Upper lobe of left lung (tissue), 6 donors: ENCODE data around the gene VAV1. TPM values are rescaled to one million over a fixed set of nuclear protein-coding genes. Genes with fewer than 3 reads are reported as not detected.

Experiments
- ATAC-seq, 2 donors: fragments of 200-7000 bp; cut with Tn5 transposase; one replicate each; pipeline ENCODE4 v1.9.1; 2022; ENCODE audit warnings: mild to moderate bottlenecking in 2 of 2, moderate library complexity in 2 of 2; ENCODE audit not compliant: low FRiP score in 2 of 2
- DNase-seq, 2 donors: peaks; one replicate each; pipeline ENCODE4 v3.0.0-alpha.2; 2019 to 2020
- H3K27ac ChIP-seq, 4 donors: fragments of 200-600 bp; sonication (generic); one replicate each; pipeline ENCODE4 v1.5.1; 2016 to 2019
- H3K27me3 ChIP-seq, 4 donors: fragments of 200-600 bp; sonication (generic); one replicate each; pipeline ENCODE4 v1.5.1; 2017 to 2019
- H3K36me3 ChIP-seq, 4 donors: fragments of 200-600 bp; sonication (generic); one replicate each; pipeline ENCODE4 v1.5.1; 2016 to 2019
- H3K4me1 ChIP-seq, 4 donors: fragments of 200-600 bp; sonication (generic); one replicate each; pipeline ENCODE4 v1.5.1; 2018 to 2019
- H3K4me3 ChIP-seq, 4 donors: fragments of 200-600 bp; sonication (generic); one replicate each; pipeline ENCODE4 v1.5.1; 2017 to 2019; ENCODE audit warnings: mild to moderate bottlenecking in 2 of 4, moderate library complexity in 1 of 4
- H3K9me3 ChIP-seq, 4 donors: fragments of 200-600 bp; sonication (generic); one replicate each; pipeline ENCODE4 v1.5.1; 2018 to 2019
- CTCF ChIP-seq, 6 experiments: fragments of 450-650 bp in 4 of 6; fragments of 200-600 bp in 2 of 6; sonication (generic) in 2 of 6; IDR thresholded peaks; one replicate each; pipeline ENCODE4 v1.5.1; 2016 to 2019; ENCODE audit warnings: antibody characterized with exemption in 6 of 6
- EP300 ChIP-seq, 4 donors: sonication (generic); formaldehyde crosslinking; IDR thresholded peaks; one replicate each; pipeline ENCODE4 v1.5.1; 2017; ENCODE audit warnings: antibody characterized with exemption in 4 of 4, control low read depth in 2 of 4
- POLR2A ChIP-seq, 4 donors: fragments of 450-650 bp; IDR thresholded peaks; one replicate each; pipeline ENCODE4 v1.5.1; 2016 to 2017; ENCODE audit warnings: antibody characterized with exemption in 4 of 4, mild to moderate bottlenecking in 2 of 4
- POLR2AphosphoS5 ChIP-seq, 2 donors: sonication (generic); formaldehyde crosslinking; IDR thresholded peaks; one replicate each; pipeline ENCODE4 v1.5.1; 2017; ENCODE audit warnings: antibody characterized with exemption in 2 of 2
- WGBS, 2 donors: methylation state at CpG; one replicate each; pipeline ENCODE4 v1.1.5; 2017 to 2018; 5-methylcytosine and 5-hydroxymethylcytosine counted together
- total RNA-seq, 6 donors: library from RNA; depleted of rRNA in 4 of 6; stranded (reverse); fragments of >200 nt in 4 of 6; gene quantifications; one replicate each; pipeline versions ENCODE4 v1.1.0 to v1.2.1, GENCODE V29; 2016 to 2021
- donor health status: DM: no; HTN: no; CAD: no; lungs with moderate emphysema.
- donor health status: DM: no; HTN: yes; CAD: no; lungs with severe emphysema.

Gene VAV1
- total RNA-seq, 6 donors from 2014 or later = 13.9 to 53.4 (median 24.1) TPM

GRCh38 chr19:6753178-6754031, 19.1 kb upstream of the VAV1 start:
- peak overlapping the region in 3 of 4 donors; percentile 36 to 47 (median 43) for H3K4me3 ChIP-seq
- DNase-seq (peak; percentile 87 to 93), ATAC-seq (peak; percentile 89)
- peaks cover 10 to 56% (median 49%) of the 10 kb centered on the region in 4 donors for H3K36me3 ChIP-seq
- peaks cover 9 to 12% (median 10%) of the 10 kb centered on the region in 4 donors for H3K4me1 ChIP-seq
- H3K9me3 ChIP-seq = no peaks in the 10 kb centered on the region
- H3K27me3 ChIP-seq = no peaks in the 10 kb centered on the region
- WGBS, 2 donors = 28% methylated on average over 15 to 50 of the region's 50 CpGs
- H3K27ac ChIP-seq = peak overlapping the region; percentile 68 to 81 (median 74)
- TF ChIP-seq CTCF (IDR thresholded peaks at IDR 0.05) = peak; percentile 37 to 75 (median 57)
- TF ChIP-seq POLR2AphosphoS5 (IDR thresholded peaks at IDR 0.05) = peak in 1 of 2 donors; percentile 38
- TF ChIP-seq POLR2A (IDR thresholded peaks at IDR 0.05) = no peak
- TF ChIP-seq EP300 (IDR thresholded peaks at IDR 0.05) = no peak

GRCh38 chr19:6754136-6754535, 18.4 kb upstream of the VAV1 start:
- WGBS, 2 donors = 93 to 99% methylated on average over 13 to 22 of the region's 22 CpGs
- Histone ChIP-seq H3K4me3 (no peak overlapping the region), H3K9me3 (no peaks in the 10 kb centered on the region), H3K4me1 (peaks cover 5 to 12% (median 10%) of the 10 kb centered on the region in 4 donors), H3K27me3 (no peaks in the 10 kb centered on the region), H3K36me3 (peaks cover 10 to 55% (median 44%) of the 10 kb centered on the region in 4 donors), H3K27ac (peak overlapping the region in 1 of 4 donors; percentile 74)
- ATAC-seq (no peak), DNase-seq (peak in 1 of 2 donors; percentile 85)
- TF ChIP-seq POLR2A (IDR thresholded peaks at IDR 0.05) (no peak), POLR2AphosphoS5 (IDR thresholded peaks at IDR 0.05) (no peak)

GRCh38 chr19:6754653-6755463, 17.6 kb upstream of the VAV1 start:
- no peak for ATAC-seq
- H3K36me3 ChIP-seq = peaks cover 8 to 47% (median 43%) of the 10 kb centered on the region in 4 donors
- DNase-seq = peak in 1 of 2 donors; percentile 66

GRCh38 chr19:6760606-6761005, 11.9 kb upstream of the VAV1 start:
- DNase-seq = peak in 1 of 2 donors; percentile 70
- Histone ChIP-seq H3K27me3 (no peaks in the 10 kb centered on the region), H3K4me3 (no peak overlapping the region), H3K27ac (no peak overlapping the region), H3K9me3 (no peaks in the 10 kb centered on the region), H3K36me3 (peaks cover 0 to 9% (median 4%) of the 10 kb centered on the region in 4 donors), H3K4me1 (peaks cover 0 to 3% (median 0%) of the 10 kb centered on the region in 4 donors)
- WGBS, 2 donors = 88 to 92% methylated on average over 17 of the region's 17 CpGs
- ATAC-seq = no peak
- TF ChIP-seq EP300 (IDR thresholded peaks at IDR 0.05) = no peak
- no peak for TF ChIP-seq POLR2A (IDR thresholded peaks at IDR 0.05)
- TF ChIP-seq CTCF (IDR thresholded peaks at IDR 0.05) = no peak
- TF ChIP-seq POLR2AphosphoS5 (IDR thresholded peaks at IDR 0.05) = no peak

More at GRCh38 chr19:6754653-6755463, 17.6 kb upstream of the VAV1 start:
- WGBS, 2 donors = 92 to 95% methylated on average over 20 to 21 of the region's 23 CpGs
- Histone ChIP-seq H3K27ac (no peak overlapping the region), H3K4me3 (no peak overlapping the region), H3K27me3 (no peaks in the 10 kb centered on the region), H3K9me3 (no peaks in the 10 kb centered on the region), H3K4me1 (peaks cover 5 to 12% (median 10%) of the 10 kb centered on the region in 4 donors)
- TF ChIP-seq EP300 (IDR thresholded peaks at IDR 0.05) (no peak), POLR2AphosphoS5 (IDR thresholded peaks at IDR 0.05) (no peak), POLR2A (IDR thresholded peaks at IDR 0.05) (no peak), CTCF (IDR thresholded peaks at IDR 0.05) (no peak)
